ENCODE measurements around the gene AHCY.

AHCY gene

DNA sequence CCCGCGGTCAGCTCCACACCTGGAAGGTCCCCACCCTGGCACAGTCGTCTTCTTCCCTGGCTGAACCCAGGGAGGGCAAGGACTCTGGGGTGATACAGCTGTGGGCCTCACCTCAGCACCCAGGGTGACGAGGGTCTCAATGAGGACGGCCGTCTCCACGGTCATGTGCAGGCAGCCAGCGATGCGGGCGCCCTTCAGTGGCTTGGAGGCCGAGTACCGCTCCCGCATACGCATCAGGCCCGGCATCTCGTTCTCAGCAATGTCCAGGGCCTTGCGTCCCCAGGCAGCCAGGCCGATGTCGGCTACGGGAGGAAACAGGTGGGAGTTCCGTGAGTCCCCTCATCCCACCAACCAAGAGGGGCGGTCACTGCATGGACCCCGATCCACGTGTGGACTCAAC, 7.9 kb downstream of the AHCY start:
- Histone ChIP-seq H2AFZ (ENCODE audit: low read depth, low read length) (no peak overlapping the region), H3K79me2 (ENCODE audit: low read length) (peaks cover 71% of the 10 kb centered on the region), H3K4me3 (ENCODE audit: low read length) (no peak overlapping the region), H3K27ac (ENCODE audit: low read length) (no peak overlapping the region), H4K20me1 (ENCODE audit: insufficient read depth, low read length) (peaks cover 37% of the 10 kb centered on the region), H3K4me1 (ENCODE audit: low read length) (peaks cover 18% of the 10 kb centered on the region), H3K36me3 (replicated peaks; ENCODE audit: low read depth, low read length) (peaks cover 73% of the 10 kb centered on the region), H3K27me3 (ENCODE audit: low read depth, low read length) (no peaks in the 10 kb centered on the region), H3K4me2 (ENCODE audit: low read length) (no peak overlapping the region), H3K9ac (ENCODE audit: low read length) (no peak overlapping the region), H3K9me3 (ENCODE audit: insufficient read depth, low read length) (no peaks in the 10 kb centered on the region)
- TF ChIP-seq EZH2phosphoT487 (IDR thresholded peaks at IDR 0.05; ENCODE audit: low read depth): no peak

DNA sequence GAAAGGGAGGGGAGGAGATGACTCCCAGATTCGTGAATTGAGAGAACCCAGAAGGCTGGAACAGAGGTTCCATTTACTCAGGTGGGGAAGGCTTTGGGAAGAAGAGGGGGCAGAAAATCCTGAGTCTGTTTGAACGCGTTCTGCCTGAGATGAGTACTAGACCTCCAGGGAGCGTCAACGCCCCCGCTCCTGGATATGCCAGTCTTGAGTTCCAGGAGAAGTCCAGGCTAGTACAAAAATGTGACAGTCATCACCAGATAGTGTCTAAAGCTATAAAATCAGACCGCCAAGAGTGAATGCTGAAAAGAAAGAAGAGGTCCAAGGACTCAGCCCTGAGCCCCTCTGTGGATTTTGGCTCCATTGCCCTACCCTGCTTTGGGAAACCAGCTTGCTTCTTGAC, 8.6 kb downstream of the AHCY start:
- Histone ChIP-seq H4K20me1 (ENCODE audit: insufficient read depth, low read length) (peaks cover 35% of the 10 kb centered on the region), H3K27ac (ENCODE audit: low read length) (no peak overlapping the region), H3K4me2 (ENCODE audit: low read length) (no peak overlapping the region), H3K9ac (ENCODE audit: low read length) (no peak overlapping the region), H3K27me3 (ENCODE audit: low read depth, low read length) (no peaks in the 10 kb centered on the region), H3K4me1 (ENCODE audit: low read length) (peaks cover 11% of the 10 kb centered on the region), H3K36me3 (replicated peaks; ENCODE audit: low read depth, low read length) (peaks cover 74% of the 10 kb centered on the region), H2AFZ (ENCODE audit: low read depth, low read length) (no peak overlapping the region), H3K9me3 (ENCODE audit: insufficient read depth, low read length) (no peaks in the 10 kb centered on the region), H3K79me2 (ENCODE audit: low read length) (peaks cover 64% of the 10 kb centered on the region), H3K4me3 (ENCODE audit: low read length) (no peak overlapping the region)
- TF ChIP-seq CTCF (IDR thresholded peaks at IDR 0.05; ENCODE audit: low read depth, low read length): no peak
- no peak for TF ChIP-seq EZH2phosphoT487 (IDR thresholded peaks at IDR 0.05; ENCODE audit: low read depth)

DNA sequence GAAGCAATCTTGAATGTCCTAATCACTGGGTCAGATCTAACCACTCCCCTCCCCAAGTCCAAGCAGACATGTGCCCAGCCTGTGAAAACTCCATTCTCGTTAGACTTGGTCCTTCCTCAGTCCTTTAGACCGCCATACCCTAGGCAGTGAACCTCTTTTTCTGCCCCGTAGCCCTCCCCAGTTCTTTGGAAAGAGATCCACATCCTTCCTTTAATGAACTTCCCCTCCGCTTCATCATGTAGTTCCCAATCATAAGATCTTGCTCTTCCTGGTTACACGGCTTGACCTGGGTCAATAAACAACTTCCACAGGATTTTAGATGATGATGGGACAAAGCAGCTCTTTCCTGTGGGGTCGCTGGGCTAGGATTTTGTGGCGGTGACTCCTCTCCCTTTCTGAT, 9.6 kb downstream of the AHCY start:
- Histone ChIP-seq H2AFZ (ENCODE audit: low read depth, low read length) (no peak overlapping the region), H3K79me2 (ENCODE audit: low read length) (peaks cover 54% of the 10 kb centered on the region), H3K9ac (ENCODE audit: low read length) (no peak overlapping the region), H3K27me3 (ENCODE audit: low read depth, low read length) (no peaks in the 10 kb centered on the region), H3K9me3 (ENCODE audit: insufficient read depth, low read length) (no peaks in the 10 kb centered on the region), H4K20me1 (ENCODE audit: insufficient read depth, low read length) (peaks cover 30% of the 10 kb centered on the region), H3K4me1 (ENCODE audit: low read length) (0 out of 2 replicates have a peak, but pooled peaks cover 1% of the 10 kb centered on the region), H3K27ac (ENCODE audit: low read length) (no peak overlapping the region), H3K4me3 (ENCODE audit: low read length) (no peak overlapping the region), H3K4me2 (ENCODE audit: low read length) (no peak overlapping the region), H3K36me3 (replicated peaks; ENCODE audit: low read depth, low read length) (peaks cover 71% of the 10 kb centered on the region)
- TF ChIP-seq EZH2phosphoT487 (IDR thresholded peaks at IDR 0.05; ENCODE audit: low read depth) (no peak), CTCF (IDR thresholded peaks at IDR 0.05; ENCODE audit: low read depth, low read length) (no peak)

DNA sequence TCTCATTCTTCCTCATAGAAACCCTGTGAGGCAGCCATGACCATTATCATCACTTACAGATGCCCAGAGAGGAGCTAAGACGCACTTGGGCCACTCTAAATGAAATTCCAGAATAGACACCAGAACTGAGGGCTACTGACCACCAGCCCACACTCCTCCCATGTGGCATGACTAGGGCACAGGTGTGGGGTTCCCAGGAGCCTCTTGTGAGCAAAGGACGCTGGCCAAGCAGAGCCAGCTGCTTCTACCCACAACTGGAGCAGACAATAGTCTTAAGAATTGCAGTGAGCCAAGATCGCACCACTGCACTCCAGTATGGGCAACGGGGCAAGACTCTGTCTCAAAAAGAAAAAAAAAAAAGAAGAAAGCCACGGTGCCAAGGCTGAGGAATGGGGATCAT, 10.0 kb downstream of the AHCY start:
- H3K9me3 ChIP-seq (ENCODE audit: insufficient read depth, low read length): no peaks in the 10 kb centered on the region
- no peak for TF ChIP-seq EZH2phosphoT487 (IDR thresholded peaks at IDR 0.05; ENCODE audit: low read depth)
- no peak for TF ChIP-seq CTCF (IDR thresholded peaks at IDR 0.05; ENCODE audit: low read depth, low read length)
- H3K4me3 ChIP-seq (ENCODE audit: low read length): no peak overlapping the region
- peaks cover 30% of the 10 kb centered on the region for H4K20me1 ChIP-seq (ENCODE audit: insufficient read depth, low read length)
- no peaks in the 10 kb centered on the region for H3K27me3 ChIP-seq (ENCODE audit: low read depth, low read length)
- peaks cover 51% of the 10 kb centered on the region for H3K79me2 ChIP-seq (ENCODE audit: low read length)
- peaks cover 76% of the 10 kb centered on the region for H3K36me3 ChIP-seq (replicated peaks; ENCODE audit: low read depth, low read length)
- no peak overlapping the region for H3K4me2 ChIP-seq (ENCODE audit: low read length)
- no peak overlapping the region for H3K9ac ChIP-seq (ENCODE audit: low read length)
- no peak overlapping the region for H3K27ac ChIP-seq (ENCODE audit: low read length)
- H2AFZ ChIP-seq (ENCODE audit: low read depth, low read length): no peak overlapping the region
- no peaks in the 10 kb centered on the region for H3K4me1 ChIP-seq (ENCODE audit: low read length)

DNA sequence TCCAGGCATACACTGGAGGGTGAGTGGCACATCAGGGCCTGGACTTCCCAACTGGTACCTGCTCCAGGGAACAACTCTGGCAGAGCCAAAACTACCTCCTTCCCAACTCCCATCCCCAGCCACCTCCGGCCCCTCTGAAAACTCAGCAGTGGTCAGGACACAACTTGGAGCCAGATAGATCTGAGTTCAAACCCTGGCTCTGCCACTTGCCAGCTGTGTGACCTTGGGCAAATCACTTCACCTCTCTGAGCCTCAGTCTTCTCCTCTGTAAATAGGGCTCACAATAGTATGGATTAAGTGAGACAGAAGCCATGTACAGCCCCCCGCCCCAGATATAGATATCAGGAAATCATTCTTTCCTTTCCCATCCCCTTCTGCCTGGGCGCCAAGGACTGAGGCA, 10.7 kb downstream of the AHCY start:
- H3K36me3 ChIP-seq (replicated peaks; ENCODE audit: low read depth, low read length): peaks cover 79% of the 10 kb centered on the region
- H3K9me3 ChIP-seq (ENCODE audit: insufficient read depth, low read length): no peaks in the 10 kb centered on the region
- no peak overlapping the region for H3K9ac ChIP-seq (ENCODE audit: low read length)
- no peak overlapping the region for H3K4me3 ChIP-seq (ENCODE audit: low read length)
- H3K27me3 ChIP-seq (ENCODE audit: low read depth, low read length): no peaks in the 10 kb centered on the region
- H3K27ac ChIP-seq (ENCODE audit: low read length): no peak overlapping the region
- no peak overlapping the region for H3K4me2 ChIP-seq (ENCODE audit: low read length)
- no peaks in the 10 kb centered on the region for H3K4me1 ChIP-seq (ENCODE audit: low read length)
- H4K20me1 ChIP-seq (ENCODE audit: insufficient read depth, low read length): peaks cover 28% of the 10 kb centered on the region
- no peak overlapping the region for H2AFZ ChIP-seq (ENCODE audit: low read depth, low read length)
- peaks cover 46% of the 10 kb centered on the region for H3K79me2 ChIP-seq (ENCODE audit: low read length)
- TF ChIP-seq EZH2phosphoT487 (IDR thresholded peaks at IDR 0.05; ENCODE audit: low read depth) (no peak), CTCF (IDR thresholded peaks at IDR 0.05; ENCODE audit: low read depth, low read length) (no peak)
